OCI-M2 (cell line): ENCODE measurements around the gene DROSHA.

ENCODE experiments used
- DNase-seq: peaks from one replicate; lab custom pipeline; 2025; ENCODE audit not compliant: unreplicated experiment; lab: John Stamatoyannopoulos, UW

Gene DROSHA

GRCh38 chr5:31471040-31471439 is 60.9 kb downstream of the DROSHA start:
- DNase-seq: no peak

DNA sequence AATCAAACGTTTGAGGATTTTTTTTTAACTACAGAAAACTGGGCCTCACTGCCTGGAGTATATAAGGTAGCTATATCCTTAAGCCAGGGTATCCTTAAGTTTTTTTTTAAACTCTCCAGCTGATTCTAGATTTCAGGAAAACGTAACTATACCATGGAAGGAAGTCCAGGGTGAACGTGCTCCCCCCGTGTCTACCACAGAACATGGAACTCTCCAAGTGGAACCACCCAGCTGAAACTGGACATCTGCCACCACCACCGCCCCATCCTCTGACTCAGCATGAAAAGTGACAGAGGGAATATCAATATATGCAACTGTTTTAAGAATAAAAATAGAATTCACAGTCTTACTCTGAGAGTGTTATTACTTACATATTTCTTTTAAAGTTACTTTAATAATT is 61.3 kb downstream of the DROSHA start:
- no peak for DNase-seq

- no peak for DNase-seq
Observed at GRCh38 chr5:31469886-31470285, 62.0 kb downstream of the DROSHA start.

DNA sequence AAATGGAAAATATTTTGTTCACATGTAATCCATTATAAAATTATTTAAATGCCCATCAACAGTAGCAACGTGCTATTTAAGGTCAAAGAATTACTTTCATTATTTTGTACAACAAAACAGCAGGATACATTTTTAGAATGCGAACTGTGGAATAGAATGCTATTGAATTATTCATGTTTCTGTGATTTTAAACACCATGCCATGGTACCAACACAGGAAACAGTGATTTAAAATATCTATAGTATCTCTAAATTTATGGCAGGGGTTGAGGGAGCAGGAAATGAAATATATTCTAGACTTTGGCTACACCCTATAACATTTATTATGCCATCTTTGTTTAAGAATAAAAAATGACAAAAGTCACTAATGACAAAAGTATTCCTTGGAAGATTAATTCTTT is 62.4 kb downstream of the DROSHA start:
- no peak for DNase-seq

DNA sequence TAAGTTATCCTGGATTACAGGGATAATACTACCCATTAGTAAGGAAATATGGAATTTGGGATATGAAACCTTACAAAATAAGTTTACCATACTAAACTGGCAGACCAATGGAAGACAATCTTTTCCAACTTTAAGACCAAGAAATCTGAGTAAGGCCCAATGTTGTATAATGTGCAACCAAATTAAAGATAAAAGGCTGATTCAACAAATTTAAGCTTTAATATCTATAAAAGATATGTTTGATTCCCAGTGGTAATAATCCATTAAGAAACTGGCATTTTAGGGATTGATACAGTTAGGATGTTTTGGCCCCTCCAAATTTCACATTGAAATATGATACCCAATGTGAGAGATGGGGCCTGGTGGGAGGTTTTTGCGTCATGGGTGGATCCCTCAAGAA is 66.6 kb downstream of the DROSHA start:
- no peak for DNase-seq

- DNase-seq: no peak
Observed at GRCh38 chr5:31464081-31464480, 67.8 kb downstream of the DROSHA start.

GRCh38 chr5:31463351-31463750 is 68.5 kb downstream of the DROSHA start:
- no peak for DNase-seq

- no peak for DNase-seq
Observed at GRCh38 chr5:31459594-31459993, 72.3 kb downstream of the DROSHA start.

DNA sequence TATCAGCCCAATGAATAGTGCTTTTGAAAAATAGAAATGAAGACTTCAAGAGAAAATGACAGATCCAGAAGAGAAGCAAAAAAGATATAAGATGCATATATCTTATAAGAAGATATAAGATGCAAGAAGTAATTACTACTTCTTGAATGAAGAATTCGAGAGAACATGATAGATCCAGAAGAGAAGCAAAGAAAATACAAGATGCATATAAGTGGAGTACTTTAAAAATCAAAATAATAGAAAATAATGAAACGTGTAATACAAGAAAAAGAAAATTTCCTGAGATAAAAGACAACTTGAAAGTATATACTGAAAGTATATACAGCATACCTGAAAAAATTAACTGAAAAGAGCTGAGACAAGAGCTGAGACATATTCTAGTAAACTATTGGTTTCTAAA is 76.7 kb downstream of the DROSHA start:
- no peak for DNase-seq

DNA sequence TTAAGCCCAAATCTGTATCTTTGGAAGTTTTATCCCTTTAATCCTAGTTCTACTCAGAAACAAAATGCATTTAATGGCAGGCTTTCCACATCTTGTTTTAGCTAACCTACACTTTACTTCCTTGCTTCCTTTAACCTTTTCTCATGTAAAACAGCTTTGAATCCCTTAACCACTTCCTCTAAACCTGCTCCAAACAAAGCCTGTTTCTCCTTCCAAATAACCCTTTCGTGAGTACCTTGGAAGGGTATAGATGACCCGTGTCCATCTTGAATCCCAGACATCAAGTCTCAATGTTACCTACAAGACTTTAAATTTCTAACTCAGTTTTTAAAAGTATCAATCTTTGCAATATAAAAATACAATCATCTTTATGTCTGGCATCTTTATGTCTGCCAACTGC is 78.4 kb downstream of the DROSHA start:
- DNase-seq: no peak

- no peak for DNase-seq
Observed at GRCh38 chr5:31452314-31452713, 79.6 kb downstream of the DROSHA start.

GRCh38 chr5:31449962-31450361 is 81.9 kb downstream of the DROSHA start:
- DNase-seq: no peak

DNA sequence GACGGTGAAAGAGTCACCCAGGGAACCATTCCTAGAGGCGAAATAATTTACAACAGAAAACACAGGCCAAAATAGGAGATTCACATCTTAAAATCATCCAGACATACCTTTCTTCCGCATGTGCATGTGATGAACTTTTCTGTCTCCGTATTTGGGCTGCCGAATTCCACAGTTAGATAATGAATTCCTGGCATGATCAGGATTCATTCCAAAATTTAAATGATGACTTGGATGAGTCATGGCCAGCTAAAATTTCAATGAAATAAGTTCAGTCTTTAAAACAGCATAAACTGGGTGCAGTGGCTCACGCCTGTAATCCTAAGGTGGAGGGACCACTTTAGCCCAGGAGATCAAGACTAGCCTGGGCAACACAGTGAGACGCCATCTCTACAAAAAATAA is 82.7 kb downstream of the DROSHA start:
- DNase-seq: no peak

- DNase-seq: no peak
Observed at GRCh38 chr5:31445041-31445600, 86.8 kb downstream of the DROSHA start.

GRCh38 chr5:31443572-31443971 is 88.3 kb downstream of the DROSHA start:
- DNase-seq: no peak

DNA sequence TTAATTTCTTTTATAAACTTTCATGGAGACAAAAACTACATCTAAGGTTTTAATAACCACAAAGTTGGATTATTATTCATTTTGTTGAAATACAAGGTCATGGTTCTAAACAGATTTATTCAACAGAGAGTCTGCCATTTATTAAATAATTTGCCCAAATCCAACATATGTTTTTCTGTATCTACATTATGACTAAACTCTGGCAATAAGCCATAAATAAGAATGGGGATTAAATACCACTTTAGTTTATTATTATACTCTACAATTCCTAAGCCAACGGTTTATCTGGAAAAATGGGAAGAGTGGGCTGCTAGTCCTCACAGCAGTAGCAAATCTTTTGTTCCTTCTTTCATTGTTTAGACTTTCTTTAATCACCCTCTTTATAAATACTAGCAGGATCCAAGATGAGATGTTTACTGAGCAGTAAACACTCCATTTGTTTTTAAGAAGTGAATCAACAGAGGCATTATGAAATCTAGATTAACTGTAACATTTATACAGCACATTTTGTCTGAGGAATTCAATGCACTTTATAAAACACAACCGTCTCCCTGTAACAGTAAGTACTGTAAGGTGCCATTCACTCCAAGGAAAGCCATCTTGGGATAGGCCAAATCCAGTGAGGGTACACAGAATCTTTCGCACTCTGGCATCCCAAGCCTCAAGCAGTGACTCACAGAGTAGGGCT is 89.7 kb downstream of the DROSHA start:
- DNase-seq: no peak

DNA sequence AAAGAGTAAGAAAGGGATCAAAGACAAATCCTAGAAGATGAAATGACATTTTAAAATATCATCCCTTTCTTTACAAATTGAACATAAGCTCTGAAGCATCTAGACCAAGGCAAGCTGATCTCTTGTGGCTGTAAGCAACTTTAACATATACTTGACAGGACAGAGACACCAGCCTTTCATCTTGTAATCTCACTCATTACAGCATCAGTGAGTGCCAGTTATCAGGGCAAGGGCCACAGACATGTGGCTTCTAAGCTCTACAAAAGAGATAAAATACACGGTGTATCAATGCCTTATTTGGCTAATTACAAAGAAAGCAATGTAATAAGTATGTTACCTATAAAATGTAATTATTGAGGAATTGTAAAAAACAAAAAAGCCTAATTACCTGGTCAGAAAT is 95.0 kb downstream of the DROSHA start:
- no peak for DNase-seq

DNA sequence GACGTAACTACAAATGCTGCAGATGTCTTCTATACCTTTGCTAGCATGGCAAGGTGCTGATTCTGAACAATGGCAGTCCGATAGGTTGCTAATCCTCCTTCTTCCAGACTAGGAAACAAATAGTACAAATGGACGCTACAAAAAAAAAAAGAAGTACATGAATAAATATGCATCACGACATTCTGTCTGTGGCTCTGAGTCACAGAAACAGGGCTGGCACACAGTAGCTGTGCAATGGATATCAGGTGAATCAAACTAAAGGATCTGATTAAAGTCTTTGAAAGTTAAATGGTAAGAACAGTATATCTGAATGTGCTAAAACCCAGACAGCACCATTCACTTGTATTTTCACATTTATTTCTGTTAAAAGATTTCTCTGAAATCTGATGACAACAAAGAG is 96.2 kb downstream of the DROSHA start:
- DNase-seq: no peak

GRCh38 chr5:31434898-31435297 is 97.0 kb downstream of the DROSHA start:
- DNase-seq: no peak

GRCh38 chr5:31433229-31433628 is 98.7 kb downstream of the DROSHA start:
- no peak for DNase-seq

DNA sequence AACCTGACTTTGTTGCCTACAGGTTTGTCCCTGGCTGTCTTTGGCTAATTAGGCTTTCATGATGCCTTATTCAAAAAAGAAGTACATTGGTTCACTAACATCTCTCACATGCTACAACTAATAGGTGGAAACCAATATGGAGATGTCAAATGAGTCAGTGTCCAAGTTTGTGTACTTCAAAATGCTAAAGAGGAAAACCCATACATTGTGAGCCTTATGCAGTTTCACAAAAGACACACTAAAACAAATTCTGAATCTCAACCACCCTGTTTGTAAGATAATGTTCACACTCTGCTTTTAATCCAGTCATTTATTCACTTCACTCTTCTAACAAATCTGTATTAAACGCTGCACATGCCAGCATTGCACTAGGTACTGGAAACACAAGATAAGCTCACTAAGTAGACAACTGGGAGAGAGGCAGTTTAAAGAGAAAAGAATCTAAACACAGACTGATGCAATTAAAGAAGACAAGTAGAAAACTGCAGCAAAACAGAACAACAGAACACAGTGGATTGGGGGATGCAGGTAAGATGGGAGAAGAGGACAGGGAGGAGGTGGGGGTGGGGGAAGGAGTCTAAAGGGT is 104.1 kb downstream of the DROSHA start:
- no peak for DNase-seq

GRCh38 chr5:31427013-31427723 is 104.7 kb downstream of the DROSHA start:
- DNase-seq: no peak
